ENCODE measurements around the gene KCNJ14.
"Not testable (repeated sequence)": the region's sequence is repeated elsewhere in the genome, so short reads cannot be mapped to it uniquely, and the experiment has no call there.

Gene KCNJ14

GRCh38 chr19:48470856-48471255 is 15.5 kb downstream of the KCNJ14 start:
- DNase-seq (ENCODE audit: low read depth in 2 of 2) = no peak

GRCh38 chr19:48471836-48472235 is 16.5 kb downstream of the KCNJ14 start:
- DNase-seq (ENCODE audit: low read depth in 2 of 2) = no peak

GRCh38 chr19:48473161-48473966 is 18.0 kb downstream of the KCNJ14 start:
- no peak for DNase-seq (ENCODE audit: low read depth in 2 of 2)

GRCh38 chr19:48474084-48474592 is 18.8 kb downstream of the KCNJ14 start:
- no peak for DNase-seq (ENCODE audit: low read depth in 2 of 2)

GRCh38 chr19:48475369-48476068 is 20.1 kb downstream of the KCNJ14 start:
- no peak for DNase-seq (ENCODE audit: low read depth in 2 of 2)

GRCh38 chr19:48476176-48476575 is 20.8 kb downstream of the KCNJ14 start:
- DNase-seq (ENCODE audit: low read depth in 2 of 2) = no peak

GRCh38 chr19:48477067-48477685 is 21.8 kb downstream of the KCNJ14 start:
- no peak for DNase-seq (ENCODE audit: low read depth in 2 of 2)

- no peak for DNase-seq (ENCODE audit: low read depth in 2 of 2)
These were observed 22.4 kb downstream of the KCNJ14 start for GRCh38 chr19:48477698-48478338.

GRCh38 chr19:48478339-48479256 is 23.2 kb downstream of the KCNJ14 start:
- DNase-seq (ENCODE audit: low read depth in 2 of 2) = no peak

- no peak for DNase-seq (ENCODE audit: low read depth in 2 of 2)
These were observed 24.3 kb downstream of the KCNJ14 start for GRCh38 chr19:48479686-48480085.

GRCh38 chr19:48480183-48480557 is 24.8 kb downstream of the KCNJ14 start:
- no peak for DNase-seq (ENCODE audit: low read depth in 2 of 2)

- DNase-seq (ENCODE audit: low read depth in 2 of 2) = peak in 1 of 2 donors; percentile 29
These were observed 25.5 kb downstream of the KCNJ14 start for GRCh38 chr19:48480558-48481500.

GRCh38 chr19:48481846-48482639 is 26.7 kb downstream of the KCNJ14 start:
- no peak for DNase-seq (ENCODE audit: low read depth in 2 of 2)

- no peak for DNase-seq (ENCODE audit: low read depth in 2 of 2)
These were observed 27.9 kb downstream of the KCNJ14 start for GRCh38 chr19:48483301-48483700.

- DNase-seq (ENCODE audit: low read depth in 2 of 2) = no peak
These were observed 29.0 kb downstream of the KCNJ14 start for GRCh38 chr19:48484247-48484893.

GRCh38 chr19:48484931-48485612 is 29.7 kb downstream of the KCNJ14 start:
- DNase-seq (ENCODE audit: low read depth in 2 of 2) = no peak

- not testable (repeated sequence) for DNase-seq (ENCODE audit: low read depth in 2 of 2)
These were observed 31.3 kb downstream of the KCNJ14 start for GRCh38 chr19:48486706-48487105.

- DNase-seq (ENCODE audit: low read depth in 2 of 2) = no peak
These were observed 32.2 kb downstream of the KCNJ14 start for GRCh38 chr19:48487544-48487943.

Data from stimulated activated CD4-positive, alpha-beta T cell treated with anti-CD3 and anti-CD28 coated beads, Interleukin-15, amount 100 ng/mL, for 48 hours (primary cell).